Left lung (tissue), 10 donors: ENCODE data around the gene CACNB1. TPM values are rescaled to one million over a fixed set of nuclear protein-coding genes. Genes with fewer than 3 reads are reported as not detected.

Source experiments
- ATAC-seq: fragments of 200-7000 bp; cut with Tn5 transposase; one replicate; pipeline ENCODE4 v1.9.1; 2020; ENCODE audit warnings: moderate library complexity
- DNase-seq, 4 donors: peaks; one replicate each; pipeline ENCODE4 v3.0.0-alpha.2; 2013 to 2020
- H3K27ac ChIP-seq, 2 donors: fragments of 200-600 bp; sonication (generic) in 1 of 2; one replicate each; pipeline versions ENCODE4 v1.5.0 to v1.8.0; 2020 to 2021
- H3K27me3 ChIP-seq, 2 donors: fragments of 200-600 bp; sonication (generic) in 1 of 2; one replicate each; pipeline versions ENCODE4 v1.5.0 to v1.8.0; 2020 to 2021
- H3K36me3 ChIP-seq, 2 donors: fragments of 200-600 bp; sonication (generic) in 1 of 2; one replicate each; pipeline versions ENCODE4 v1.5.0 to v1.8.0; 2020 to 2021
- H3K4me1 ChIP-seq, 2 donors: fragments of 200-600 bp; one replicate each; pipeline ENCODE4 v1.8.0; 2021
- H3K4me3 ChIP-seq, 2 donors: fragments of 200-600 bp; sonication (generic) in 1 of 2; one replicate each; pipeline versions ENCODE4 v1.5.0 to v1.8.0; 2020 to 2021; ENCODE audit warnings: mild to moderate bottlenecking in 1 of 2
- H3K9me3 ChIP-seq, 2 donors: fragments of 200-600 bp; sonication (generic) in 1 of 2; one replicate each; pipeline versions ENCODE4 v1.5.0 to v1.8.0; 2020 to 2021
- CTCF ChIP-seq, 2 donors: fragments of 200-600 bp; sonication (generic) in 1 of 2; IDR thresholded peaks; one replicate each; pipeline versions ENCODE4 v1.5.0 to v1.8.0; 2021; ENCODE audit warnings: antibody characterized with exemption in 2 of 2
- intact Hi-C, 2 donors: fragments of 100-400 bp; cut with DNase I; formaldehyde crosslinking; loops; one replicate each; pipeline versions ENCODE4 v1.11.2 to v1.14.2; 2022
- polyA plus RNA-seq, 6 donors: library from polyadenylated mRNA; unstranded; fragments of 120-200 nt; gene quantifications; one replicate each; pipeline ENCODE4 v1.2.1, GENCODE V29; 2013; ENCODE audit not compliant: insufficient read length in 6 of 6
- total RNA-seq, 2 donors: library from RNA; stranded (reverse); fragmentation: NEBNext Ultra II Directional; extraction: Animal tissue kit (Norgen Biotek cat#: 25700); gene quantifications; one replicate each; pipeline ENCODE4 v1.2.1, GENCODE V29; 2021
- donor health status: DM: no; HTN: yes; CAD: no.
- donor health status: DM: no; HTN: no; CAD: no.

Gene CACNB1
- total and polyA plus RNA-seq, 8 donors = 9.4 to 31.4 (median 13.3) TPM

GRCh38 chr17:39143552-39144093 lies 53.8 kb downstream of the CACNB1 start:
- no peak for TF ChIP-seq CTCF (IDR thresholded peaks at IDR 0.05)
- Histone ChIP-seq H3K36me3 (no peaks in the 10 kb centered on the region), H3K4me1 (no peaks in the 10 kb centered on the region), H3K27me3 (peaks cover 0 to under 1% of the 10 kb centered on the region in 2 donors), H3K9me3 (peaks cover 0 to 4% of the 10 kb centered on the region in 2 donors), H3K27ac (no peak overlapping the region), H3K4me3 (no peak overlapping the region)
- DNase-seq (no peak), ATAC-seq (peak; percentile 5)
- intact Hi-C loops = loop anchor here in 1 of 2 donors (10.0 kb wide), 1 partner anchor 69 kb away; no protein-coding TSS in a partner anchor

DNA sequence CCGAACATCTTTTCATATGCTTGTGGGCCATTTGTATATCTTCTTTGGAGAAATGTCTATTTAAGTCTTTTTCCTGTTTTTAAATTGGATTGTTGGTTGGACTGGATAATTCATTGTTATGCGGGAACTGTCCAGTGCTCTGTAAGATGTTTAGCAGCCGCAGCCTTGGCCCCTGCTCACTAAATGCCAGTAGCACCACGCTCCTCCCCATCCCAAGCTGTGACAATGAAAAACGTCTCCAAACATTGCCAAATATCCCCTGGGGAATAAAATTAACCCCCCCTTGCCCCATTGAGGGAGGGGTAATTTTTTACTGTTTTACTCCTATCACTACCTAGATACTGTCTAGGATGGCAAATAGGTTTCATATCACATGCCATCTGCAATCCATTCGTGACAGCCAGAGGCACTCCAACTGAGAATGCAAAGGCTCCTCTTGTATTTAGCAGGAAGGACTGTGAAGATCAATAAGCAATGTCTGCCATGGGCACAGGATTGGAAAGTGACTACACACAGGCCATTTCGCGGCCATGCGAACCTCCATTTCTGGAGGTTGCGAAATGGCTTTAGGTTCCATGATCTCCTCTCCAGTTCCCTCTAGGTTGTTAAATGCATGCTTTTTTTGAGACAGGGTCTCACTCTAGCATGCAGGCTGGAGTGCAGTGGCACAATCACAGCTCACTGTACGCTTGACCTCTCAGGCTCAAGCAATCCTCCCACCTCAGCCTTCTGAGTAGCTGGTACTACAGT lies 55.4 kb downstream of the CACNB1 start:
- Histone ChIP-seq H3K36me3 (no peaks in the 10 kb centered on the region), H3K4me1 (no peaks in the 10 kb centered on the region), H3K27me3 (no peaks in the 10 kb centered on the region), H3K9me3 (peaks cover 0 to 4% of the 10 kb centered on the region in 2 donors), H3K27ac (no peak overlapping the region), H3K4me3 (no peak overlapping the region)
- ATAC-seq (no peak), DNase-seq (no peak)
- intact Hi-C loops = loop anchor here in 1 of 2 donors (10.0 kb wide), 1 partner anchor 67 kb away; no protein-coding TSS in a partner anchor
- no peak for TF ChIP-seq CTCF (IDR thresholded peaks at IDR 0.05)

- H3K4me1 ChIP-seq = no peaks in the 10 kb centered on the region
- H3K36me3 ChIP-seq = no peaks in the 10 kb centered on the region
- TF ChIP-seq CTCF (IDR thresholded peaks at IDR 0.05) = no peak
- DNase-seq = no peak
- H3K9me3 ChIP-seq = peaks cover 0 to 4% of the 10 kb centered on the region in 2 donors
- intact Hi-C loops = loop anchor here in 1 of 2 donors (10.0 kb wide), 1 partner anchor 66 kb away; no protein-coding TSS in a partner anchor
- H3K27me3 ChIP-seq = no peaks in the 10 kb centered on the region
- H3K4me3 ChIP-seq = no peak overlapping the region
- H3K27ac ChIP-seq = no peak overlapping the region
- ATAC-seq = no peak
Observed at GRCh38 chr17:39141294-39141693, 56.2 kb downstream of the CACNB1 start.

- H3K27me3 ChIP-seq = no peaks in the 10 kb centered on the region
- no peaks in the 10 kb centered on the region for H3K36me3 ChIP-seq
- no peak for TF ChIP-seq CTCF (IDR thresholded peaks at IDR 0.05)
- no peak overlapping the region for H3K4me3 ChIP-seq
- intact Hi-C loops = no loop called here
- H3K4me1 ChIP-seq = no peaks in the 10 kb centered on the region
- H3K27ac ChIP-seq = no peak overlapping the region
- no peak for ATAC-seq
- H3K9me3 ChIP-seq = peaks cover 0 to 4% of the 10 kb centered on the region in 2 donors
- no peak for DNase-seq
Observed at GRCh38 chr17:39139561-39139960, 57.9 kb downstream of the CACNB1 start.

DNA sequence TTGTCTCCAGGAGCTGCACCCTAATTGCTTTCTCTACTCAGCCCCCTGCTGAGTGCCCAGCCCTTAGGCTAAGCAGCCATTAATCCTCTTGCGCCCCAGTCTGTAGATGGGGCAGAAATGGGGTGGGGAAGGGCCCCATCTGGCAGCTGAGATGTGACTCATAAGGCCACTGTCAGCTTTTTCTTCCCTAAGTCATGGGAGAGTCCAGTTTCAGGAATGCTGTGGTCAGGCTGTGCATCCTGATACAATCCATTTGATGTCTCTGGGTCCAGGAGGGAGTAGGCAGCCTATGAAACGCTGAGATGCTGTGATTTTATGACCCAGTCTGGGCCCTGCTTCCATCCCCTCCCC lies 58.3 kb downstream of the CACNB1 start:
- intact Hi-C loops = no loop called here
- Histone ChIP-seq H3K27me3 (no peaks in the 10 kb centered on the region), H3K36me3 (no peaks in the 10 kb centered on the region), H3K9me3 (peaks cover 0 to 4% of the 10 kb centered on the region in 2 donors), H3K4me1 (no peaks in the 10 kb centered on the region), H3K27ac (no peak overlapping the region), H3K4me3 (no peak overlapping the region)
- ATAC-seq (peak; percentile 30), DNase-seq (no peak)
- TF ChIP-seq CTCF (IDR thresholded peaks at IDR 0.05) = no peak
